ENCODE data around the gene ADGRF1.
"Not testable (repeated sequence)": the region's sequence is repeated elsewhere in the genome, so short reads cannot be mapped to it uniquely, and the experiment has no call there.

ADGRF1 gene

DNA sequence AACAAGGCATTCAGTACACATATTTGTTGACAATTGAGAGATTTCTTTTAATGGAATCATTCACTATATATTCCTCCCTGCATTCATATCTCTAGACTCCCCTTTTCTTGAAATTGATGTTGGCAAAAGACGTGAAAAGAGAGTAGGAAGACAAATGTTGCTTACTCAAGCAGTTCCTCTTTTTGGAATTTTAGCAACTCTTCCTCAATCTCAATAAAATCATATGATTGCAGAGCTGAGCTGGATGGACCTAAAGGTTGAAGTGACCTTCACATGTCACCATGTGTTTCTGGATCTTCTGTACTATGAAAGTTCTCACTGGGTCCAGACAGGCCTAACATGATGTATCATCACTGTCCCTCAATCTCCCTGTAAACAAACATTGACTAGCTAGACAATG lies 18.6 kb downstream of the ADGRF1 start:
- no peak for DNase-seq

DNA sequence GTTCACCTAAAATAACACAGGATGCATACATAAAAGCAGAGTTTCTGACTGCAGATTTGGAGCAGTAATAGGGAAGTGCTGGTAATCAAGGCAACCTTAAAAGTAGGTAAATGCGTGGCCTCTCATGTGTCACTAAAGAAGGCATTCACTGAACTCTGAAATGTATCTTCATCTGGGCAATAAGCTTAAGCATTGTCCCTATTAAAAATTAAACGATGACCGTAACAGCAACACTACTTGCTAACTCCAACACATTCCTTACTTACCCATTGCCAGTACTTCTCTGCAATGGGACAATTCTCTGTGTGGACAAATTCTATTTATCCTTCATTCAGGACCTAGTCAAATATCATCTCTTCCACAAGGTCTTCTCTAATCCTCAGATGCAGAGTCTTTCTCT lies 19.9 kb downstream of the ADGRF1 start:
- DNase-seq = no peak

- DNase-seq = no peak
Measured at GRCh38 chr6:47019941-47020340, 22.2 kb downstream of the ADGRF1 start.

DNA sequence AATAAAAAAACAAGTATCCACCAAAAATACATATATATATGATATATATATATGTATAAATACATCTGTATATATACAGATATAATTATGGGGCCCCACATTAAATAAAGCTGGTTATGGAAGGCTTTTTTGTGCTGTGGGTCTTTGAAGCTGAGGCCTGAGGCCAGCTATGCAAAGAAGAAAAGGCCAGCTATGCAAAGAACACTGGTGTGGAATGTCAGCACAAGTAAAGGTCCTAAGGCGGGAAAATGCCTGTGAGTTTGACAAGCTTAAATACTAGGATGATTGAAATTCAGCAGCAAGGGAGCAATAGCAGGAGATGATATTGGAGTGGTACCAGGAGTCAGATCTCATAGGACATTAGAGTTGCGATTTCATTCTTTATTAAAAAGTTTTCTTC lies 25.2 kb downstream of the ADGRF1 start:
- DNase-seq = no peak

- no peak for DNase-seq
Measured at GRCh38 chr6:47016261-47016660, 25.9 kb downstream of the ADGRF1 start.

DNA sequence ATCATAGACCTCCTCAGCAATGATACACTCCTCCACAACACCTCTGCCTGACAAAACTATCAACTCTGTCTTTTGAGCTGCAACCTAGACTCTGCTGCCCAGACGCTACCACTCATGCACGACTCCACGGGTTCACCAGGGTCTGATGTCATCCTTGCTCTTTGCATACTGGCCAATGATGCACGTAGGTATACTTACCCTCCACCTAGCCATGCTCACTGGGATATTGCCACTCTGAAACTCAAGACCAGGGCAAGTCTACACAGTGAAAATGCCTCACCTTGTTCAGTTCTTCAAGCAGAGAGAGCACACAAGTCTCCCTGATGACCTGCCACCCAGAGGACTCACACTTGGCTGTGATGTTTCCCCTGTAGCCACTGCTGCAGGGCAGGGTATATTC lies 27.7 kb downstream of the ADGRF1 start:
- DNase-seq = no peak

DNA sequence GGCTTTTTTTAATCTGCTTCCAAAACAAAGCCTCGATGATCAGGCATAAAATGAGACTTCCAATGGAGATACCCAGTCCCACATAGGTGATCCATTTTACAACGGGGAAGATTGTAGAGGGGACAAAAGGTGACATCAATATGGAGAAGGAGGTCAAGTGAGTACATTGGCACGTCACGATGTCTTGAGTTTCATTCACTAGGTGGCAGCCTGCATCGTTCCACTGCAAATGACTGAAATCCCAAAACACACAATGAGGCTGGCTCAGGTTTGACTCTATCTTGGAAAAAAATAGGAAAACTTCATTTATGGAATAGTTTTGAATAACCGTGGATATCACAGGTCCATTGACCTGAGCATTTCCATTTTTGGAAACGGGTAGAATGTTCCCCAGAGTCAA lies 32.5 kb downstream of the ADGRF1 start:
- no peak for DNase-seq

DNA sequence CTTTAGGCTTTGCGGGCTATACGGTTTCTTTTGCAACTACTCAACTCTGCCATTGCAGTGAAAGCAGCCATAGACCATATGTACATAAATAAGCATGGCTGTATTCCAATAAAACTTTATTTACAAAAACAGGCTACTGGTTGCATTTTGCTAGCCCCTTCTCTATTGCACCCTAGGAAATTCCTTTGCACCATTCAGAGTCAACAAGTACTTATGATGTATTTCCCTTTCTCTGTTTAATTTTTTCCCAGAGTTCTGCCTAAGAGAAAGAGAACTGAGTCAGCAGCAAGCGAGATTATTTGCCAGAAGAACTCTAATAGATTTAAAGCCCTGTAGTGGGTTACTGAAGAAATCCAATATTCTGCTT lies 33.8 kb downstream of the ADGRF1 start:
- DNase-seq = no peak

- no peak for DNase-seq
Measured at GRCh38 chr6:47007657-47008396, 34.3 kb downstream of the ADGRF1 start.

- no peak for DNase-seq
Measured at GRCh38 chr6:47005486-47005885, 36.6 kb downstream of the ADGRF1 start.

DNA sequence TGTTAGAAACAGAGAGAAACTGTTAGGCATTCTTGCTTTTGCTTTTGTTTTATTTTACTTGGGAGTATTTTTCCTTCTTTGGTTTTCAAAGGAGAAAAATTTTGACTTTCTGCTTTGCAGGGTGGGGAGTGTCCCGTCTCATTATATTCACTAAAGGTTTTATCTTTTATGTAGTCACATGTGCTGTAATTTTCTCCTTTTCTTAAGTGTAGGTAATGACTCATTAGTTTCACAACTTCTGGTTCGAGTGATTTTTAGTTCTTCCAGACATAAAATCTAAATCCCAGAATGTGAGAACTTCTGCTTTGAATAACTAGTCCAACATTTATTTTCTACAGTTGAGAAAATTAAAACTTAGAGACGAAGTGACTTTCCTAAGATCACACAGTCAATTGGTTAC lies 37.7 kb downstream of the ADGRF1 start:
- no peak for DNase-seq

GRCh38 chr6:47000842-47001241 lies 41.3 kb downstream of the ADGRF1 start:
- no peak for DNase-seq

DNA sequence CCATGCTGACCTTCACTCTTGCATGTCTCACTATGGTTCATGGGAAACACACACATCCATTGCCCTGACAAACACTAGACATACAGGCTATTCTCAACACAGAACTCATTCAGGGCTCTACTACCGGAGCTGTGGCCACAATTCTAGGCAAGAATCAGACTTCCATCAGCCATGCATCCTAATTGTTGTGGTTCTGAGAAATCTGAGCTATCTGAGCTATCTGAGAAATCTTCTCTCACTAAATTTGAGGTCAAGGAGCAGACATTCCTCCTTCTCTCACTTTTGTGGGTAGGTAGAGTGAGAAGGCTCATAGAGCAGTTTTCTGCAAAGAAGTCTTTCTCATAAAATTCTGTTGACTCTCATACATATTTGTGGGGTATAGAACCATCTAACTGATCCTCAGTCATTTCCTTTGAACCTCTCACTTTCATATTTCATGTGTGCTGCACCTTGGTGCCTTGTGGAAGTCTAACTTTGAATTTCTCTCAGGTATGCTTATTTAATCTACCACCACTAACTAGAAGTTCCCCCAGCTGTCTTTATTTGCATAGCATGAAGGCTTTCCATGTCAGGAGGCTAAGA lies 43.6 kb downstream of the ADGRF1 start:
- no peak for DNase-seq

- no peak for DNase-seq
Measured at GRCh38 chr6:46997646-46998045, 44.5 kb downstream of the ADGRF1 start.

DNA sequence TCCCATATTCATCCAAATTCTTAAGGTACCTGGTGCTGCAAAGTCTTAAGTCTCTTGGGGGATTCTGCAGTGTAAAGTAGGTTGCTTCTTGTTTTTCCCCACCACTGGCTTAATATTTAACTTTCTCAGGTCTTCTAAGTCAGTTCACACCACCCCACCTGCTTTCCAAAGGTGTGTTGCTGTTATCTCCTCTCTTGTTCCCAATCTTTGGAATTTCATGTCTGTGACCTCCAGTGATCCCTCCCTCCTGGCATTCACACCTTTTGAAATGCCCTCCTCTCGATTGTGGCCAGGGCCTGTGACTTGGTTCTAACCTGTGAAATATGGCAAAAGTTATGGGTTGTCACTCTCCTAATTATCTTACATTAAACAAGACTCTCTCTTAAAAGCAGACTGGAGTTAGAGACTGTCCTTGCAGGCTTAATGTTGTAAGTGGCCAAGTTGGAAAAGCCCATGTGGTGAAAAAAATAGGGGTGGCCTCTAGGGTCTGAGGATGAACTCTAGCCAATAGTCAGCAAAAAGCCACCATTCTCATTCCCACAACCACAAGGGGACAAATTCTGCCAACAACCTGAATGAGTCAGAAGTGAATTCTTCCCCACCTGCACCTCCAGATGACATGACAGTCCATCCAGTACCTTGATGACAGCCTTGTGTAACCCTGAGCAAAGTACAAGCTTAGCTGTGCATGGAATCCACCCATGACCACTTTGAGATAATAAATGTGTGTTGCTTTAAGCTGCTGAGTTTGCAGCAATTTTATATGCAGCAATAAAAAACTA lies 45.1 kb downstream of the ADGRF1 start:
- no peak for DNase-seq

GRCh38 chr6:46994933-46995332 lies 47.2 kb downstream of the ADGRF1 start:
- no peak for DNase-seq

DNA sequence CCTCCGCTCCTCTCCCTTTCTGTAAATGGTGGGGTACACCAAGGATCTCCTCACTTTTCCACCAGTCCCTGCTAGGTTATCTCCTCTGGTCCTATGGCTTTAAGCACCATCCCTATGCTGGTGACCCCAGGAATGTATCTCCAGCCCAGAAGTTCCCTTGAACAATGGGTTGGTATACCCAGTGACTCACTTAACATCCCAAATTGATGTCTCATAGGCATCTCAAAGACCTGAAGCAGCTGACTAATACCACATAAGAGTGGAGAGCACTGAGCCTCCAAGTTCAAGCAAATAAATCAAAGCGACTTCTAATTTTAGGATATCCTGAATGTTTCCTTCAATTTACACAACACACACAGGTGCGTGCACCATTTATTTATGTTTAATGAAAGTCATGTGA lies 48.3 kb downstream of the ADGRF1 start:
- no peak for DNase-seq

DNA sequence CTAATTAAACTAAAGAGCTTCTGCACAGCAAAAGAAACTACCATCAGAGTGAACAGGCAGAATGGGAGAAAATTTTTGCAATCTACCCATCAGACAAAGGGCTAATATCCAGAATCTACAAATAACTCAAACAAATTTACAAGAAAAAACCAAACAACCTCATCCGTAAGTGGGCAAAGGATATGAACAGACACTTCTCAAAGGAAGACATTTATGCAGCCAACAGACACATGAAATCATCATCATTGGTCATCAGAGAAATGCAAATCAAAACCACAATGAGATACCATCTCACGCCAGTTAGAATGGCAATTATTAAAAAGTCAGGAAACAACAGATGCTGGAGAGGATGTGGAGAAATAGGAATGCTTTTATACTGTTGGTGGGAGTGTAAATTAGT lies 49.7 kb downstream of the ADGRF1 start:
- DNase-seq = not testable (repeated sequence)

DNA sequence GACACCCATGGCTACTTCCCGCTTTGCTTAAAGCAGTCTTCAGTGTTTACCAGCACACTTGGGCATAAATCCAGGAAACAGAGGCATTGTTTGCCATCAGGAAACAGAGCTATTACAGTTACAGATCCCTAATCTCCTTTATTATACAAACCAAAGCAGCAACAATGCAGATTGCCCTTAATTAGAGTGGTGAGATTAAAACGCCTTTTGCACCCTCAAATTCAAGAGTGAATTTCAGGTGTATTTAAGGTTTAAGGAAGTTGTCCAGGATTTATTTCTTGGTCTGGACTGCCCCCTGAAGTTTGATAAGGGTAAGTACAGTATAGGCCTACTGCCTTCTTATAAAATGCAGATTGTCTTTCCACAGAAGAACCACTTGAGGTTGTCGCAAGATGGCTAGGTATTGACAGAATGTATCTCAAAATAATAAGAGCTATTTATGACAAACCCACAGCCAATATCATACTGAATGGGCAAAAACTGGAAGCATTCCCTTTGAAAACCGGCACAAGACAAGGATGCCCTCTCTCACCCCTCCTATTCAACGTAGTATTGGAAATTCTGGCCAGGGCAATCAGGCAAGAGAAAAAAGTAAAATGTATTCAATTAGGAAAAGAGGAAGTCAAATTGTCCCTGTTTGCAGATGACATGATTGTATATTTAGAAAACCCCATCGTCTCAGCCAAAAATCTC lies 51.2 kb downstream of the ADGRF1 start:
- DNase-seq = peak; percentile 48

- DNase-seq = no peak
Measured at GRCh38 chr6:46990031-46990644, 52.0 kb downstream of the ADGRF1 start.

DNA sequence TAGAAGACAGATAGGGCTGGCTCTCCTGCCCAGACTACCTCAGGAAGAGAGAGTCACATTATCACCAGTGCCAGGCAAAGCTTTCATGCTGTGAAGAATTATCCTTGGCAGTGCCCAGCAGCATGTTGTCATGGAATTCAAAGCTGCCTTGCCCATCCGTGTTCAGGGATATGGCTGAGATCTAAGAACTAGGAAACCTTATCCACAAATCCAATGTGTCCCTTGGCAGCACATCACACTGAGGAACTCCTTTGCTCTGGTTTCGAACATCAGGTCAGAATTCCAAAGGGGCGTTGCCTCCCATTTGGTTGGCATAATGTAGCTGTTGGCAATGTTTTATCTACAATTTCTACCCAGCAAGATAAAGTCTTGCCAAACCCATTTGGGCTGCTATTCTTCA lies 52.7 kb downstream of the ADGRF1 start:
- DNase-seq = no peak

- no peak for DNase-seq
Measured at GRCh38 chr6:46985943-46986342, 56.2 kb downstream of the ADGRF1 start.

GRCh38 chr6:46983007-46983411 lies 59.1 kb downstream of the ADGRF1 start:
- no peak for DNase-seq

Measured in right kidney (tissue), 1 donor.